Stomach smooth muscle (tissue), 2 donors: ENCODE results near the gene NEDD4L.

Source experiments
- H3K27ac ChIP-seq: one replicate; pipeline ENCODE4 v1.7.0; 2013; ENCODE audit warnings: mild to moderate bottlenecking, low read length, inconsistent platforms
- H3K27me3 ChIP-seq, 2 donors: one replicate each; pipeline ENCODE4 v1.7.0; 2013; ENCODE audit warnings: low read length in 2 of 2; ENCODE audit not compliant: insufficient read depth in 2 of 2, control insufficient read depth in 1 of 2
- H3K36me3 ChIP-seq, 2 donors: one replicate each; pipeline ENCODE4 v1.7.0; 2013; ENCODE audit warnings: low read length in 2 of 2; ENCODE audit not compliant: control insufficient read depth in 2 of 2, insufficient read depth in 2 of 2
- H3K4me1 ChIP-seq: one replicate; pipeline ENCODE4 v1.7.0; 2013; ENCODE audit warnings: low read length; ENCODE audit not compliant: control insufficient read depth, insufficient read depth
- H3K4me3 ChIP-seq, 2 donors: one replicate each; pipeline ENCODE4 v1.7.0; 2013; ENCODE audit warnings: low read length in 2 of 2
- H3K9ac ChIP-seq, 2 donors: one replicate each; pipeline ENCODE4 v1.7.0; 2013; ENCODE audit warnings: low read length in 2 of 2, mild to moderate bottlenecking in 1 of 2
- H3K9me3 ChIP-seq, 2 donors: one replicate each; pipeline ENCODE4 v1.7.0; 2013; ENCODE audit warnings: low read length in 2 of 2; ENCODE audit not compliant: control insufficient read depth in 2 of 2
- donor health status: healthy.
- donor health status: Pancreatic carcinoma.

NEDD4L gene

DNA sequence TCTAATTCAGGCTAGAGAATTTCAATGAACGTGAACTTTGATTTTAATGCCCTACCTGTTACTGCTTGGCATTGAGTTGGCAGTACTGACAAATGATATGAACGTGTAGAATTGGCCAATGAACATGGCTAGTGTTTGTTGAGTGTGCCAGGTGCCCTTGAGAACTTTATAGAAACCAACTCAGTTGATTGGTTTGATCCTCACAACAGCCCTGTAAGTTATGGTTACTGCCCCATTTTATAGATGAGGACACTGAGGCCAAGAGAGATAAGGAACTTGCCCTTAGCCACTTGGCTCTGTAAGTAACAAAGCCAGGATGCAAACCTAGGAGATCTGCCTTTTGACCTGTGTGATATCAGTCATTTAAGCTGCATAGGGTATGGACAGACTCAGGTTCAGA is 275.7 kb downstream of the NEDD4L start:
- H3K4me1 ChIP-seq, result peaks cover 16% of the 10 kb centered on the region
- no peak overlapping the region for H3K27ac ChIP-seq

DNA sequence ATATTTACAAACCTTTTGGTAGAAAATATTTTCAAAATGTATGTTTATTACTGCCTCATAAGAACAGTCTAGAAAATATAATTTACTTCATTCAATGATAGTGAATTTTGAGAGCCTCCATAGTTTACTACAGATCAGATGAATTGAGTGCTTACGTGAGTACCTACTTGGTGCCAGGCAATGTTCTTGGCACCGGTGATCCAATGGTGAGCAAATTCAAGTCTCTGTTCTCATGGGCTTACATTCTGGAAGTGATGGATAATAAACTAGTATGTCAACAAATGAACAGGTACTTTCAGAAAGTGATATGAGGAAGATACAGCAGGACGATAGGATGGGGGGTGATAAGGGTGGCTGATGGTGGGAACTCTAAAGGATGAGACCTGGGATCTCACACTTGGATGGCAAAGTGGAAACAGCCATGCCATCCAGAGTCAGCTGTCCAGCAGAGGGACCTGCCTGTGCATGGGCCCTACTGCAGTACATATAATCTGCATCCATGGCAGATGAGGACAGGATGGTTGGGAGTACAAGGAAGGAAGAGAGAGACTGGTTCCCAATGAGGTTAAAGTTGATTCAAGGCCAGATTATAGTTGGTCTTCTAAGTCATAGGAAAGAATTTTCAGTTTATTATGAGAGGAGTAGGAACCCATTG is 277.0 kb downstream of the NEDD4L start:
- peaks cover 13% of the 10 kb centered on the region for H3K4me1 ChIP-seq
- no peak overlapping the region for H3K9ac ChIP-seq
- no peak overlapping the region for H3K4me3 ChIP-seq
- no peak overlapping the region for H3K27ac ChIP-seq
- H3K9me3 ChIP-seq, result no peaks in the 10 kb centered on the region
- H3K27me3 ChIP-seq, result no peaks in the 10 kb centered on the region
- peaks cover 3 to 6% of the 10 kb centered on the region in 2 donors for H3K36me3 ChIP-seq

More for the DNA sequence above, 275.7 kb downstream of the NEDD4L start:
- Histone ChIP-seq H3K27me3 (no peaks in the 10 kb centered on the region), H3K9me3 (no peaks in the 10 kb centered on the region), H3K4me3 (no peak overlapping the region), H3K9ac (no peak overlapping the region), H3K36me3 (peaks cover 0 to 2% of the 10 kb centered on the region in 2 donors)

DNA sequence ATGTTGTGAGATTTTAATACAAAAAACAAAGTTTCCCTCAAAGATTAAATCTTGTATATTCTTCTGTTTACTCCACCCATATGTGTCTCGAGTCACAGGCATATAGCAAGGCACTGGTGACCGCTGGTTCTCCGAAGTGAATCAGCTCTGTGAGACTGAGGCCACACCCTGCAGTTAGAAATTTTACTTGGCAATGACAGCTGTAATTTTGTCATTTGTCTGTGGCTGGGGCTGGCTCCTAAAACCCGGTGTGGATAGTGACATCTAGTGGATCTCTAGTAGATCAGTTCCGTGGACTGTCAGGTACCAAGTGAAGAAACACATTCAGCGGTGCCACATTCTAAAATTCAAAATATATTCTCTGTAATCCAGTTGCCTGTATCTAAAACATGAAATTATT is 278.0 kb downstream of the NEDD4L start:
- no peak overlapping the region for H3K4me3 ChIP-seq
- no peaks in the 10 kb centered on the region for H3K27me3 ChIP-seq
- peaks cover 3 to 6% of the 10 kb centered on the region in 2 donors for H3K36me3 ChIP-seq
- no peak overlapping the region for H3K27ac ChIP-seq
- H3K9me3 ChIP-seq, result no peaks in the 10 kb centered on the region
- H3K4me1 ChIP-seq, result peaks cover 7% of the 10 kb centered on the region
- H3K9ac ChIP-seq, result no peak overlapping the region

DNA sequence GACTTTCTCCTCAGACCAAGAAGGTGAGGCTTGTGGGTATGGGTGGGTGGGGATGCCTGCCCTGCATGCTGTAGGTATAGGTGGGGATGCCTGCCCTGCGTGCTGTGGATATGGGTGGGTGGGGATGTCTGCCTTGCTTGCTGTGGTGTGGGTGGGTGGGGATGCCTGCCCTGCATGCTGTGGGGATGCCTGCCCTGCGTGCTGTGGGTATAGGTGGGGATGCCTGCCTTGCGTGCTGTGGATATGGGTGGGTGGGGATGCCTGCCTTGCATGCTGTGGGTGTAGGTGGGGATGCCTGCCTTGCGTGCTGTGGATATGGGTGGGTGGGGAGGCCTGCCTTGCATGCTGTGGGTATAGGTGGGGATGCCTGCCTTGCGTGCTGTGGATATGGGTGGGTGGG is 278.4 kb downstream of the NEDD4L start:
- no peak overlapping the region for H3K27ac ChIP-seq
- no peaks in the 10 kb centered on the region for H3K9me3 ChIP-seq
- H3K9ac ChIP-seq, result no peak overlapping the region
- no peak overlapping the region for H3K4me3 ChIP-seq
- peaks cover 3 to 9% of the 10 kb centered on the region in 2 donors for H3K36me3 ChIP-seq
- peaks cover 7% of the 10 kb centered on the region for H3K4me1 ChIP-seq
- no peaks in the 10 kb centered on the region for H3K27me3 ChIP-seq

DNA sequence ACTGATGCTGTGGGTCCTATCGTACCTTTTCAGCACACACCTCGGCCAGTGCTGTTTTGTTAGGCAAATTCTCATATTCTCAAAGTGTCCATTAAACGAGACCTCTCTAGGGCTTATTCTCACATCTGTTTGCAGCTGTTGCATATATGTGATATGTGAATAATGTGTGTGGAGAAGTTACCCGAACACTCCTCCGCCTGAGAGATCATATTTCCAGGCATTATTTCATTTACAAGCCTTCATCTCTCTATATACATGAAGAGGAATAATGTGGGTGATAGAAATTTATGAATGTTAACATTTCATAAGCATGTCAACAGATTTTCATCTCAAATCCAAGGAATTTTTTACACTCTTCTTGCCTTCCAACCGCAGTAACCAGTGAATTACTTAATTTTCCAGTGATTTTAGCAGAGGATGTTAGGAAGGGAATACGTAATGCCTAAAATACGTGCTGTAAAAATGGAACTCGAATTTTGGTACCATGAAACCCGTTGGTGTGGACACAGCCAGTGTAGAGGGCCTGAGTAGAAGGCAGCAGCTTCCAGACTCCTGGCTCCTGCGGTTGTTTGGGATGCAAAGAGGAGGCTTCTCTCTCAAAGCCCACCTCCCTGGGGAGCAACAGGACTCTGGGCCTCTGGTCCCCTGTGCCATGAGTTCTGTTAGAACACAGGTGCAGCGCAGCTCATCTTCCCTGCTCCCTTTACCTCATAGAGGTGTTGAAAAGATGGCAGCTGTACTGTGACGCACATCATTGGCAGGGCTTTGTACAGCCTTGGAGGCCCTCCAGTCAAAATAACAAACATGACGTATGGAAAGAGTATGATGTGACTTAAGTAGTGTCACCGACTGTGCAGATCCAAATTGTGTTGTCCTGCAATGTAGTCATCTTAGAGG is 280.1 kb downstream of the NEDD4L start:
- peaks cover 4% of the 10 kb centered on the region for H3K4me1 ChIP-seq
- no peak overlapping the region for H3K9ac ChIP-seq
- no peak overlapping the region for H3K4me3 ChIP-seq
- peaks cover 3 to 11% of the 10 kb centered on the region in 2 donors for H3K36me3 ChIP-seq
- no peaks in the 10 kb centered on the region for H3K9me3 ChIP-seq
- H3K27ac ChIP-seq, result no peak overlapping the region
- no peaks in the 10 kb centered on the region for H3K27me3 ChIP-seq

DNA sequence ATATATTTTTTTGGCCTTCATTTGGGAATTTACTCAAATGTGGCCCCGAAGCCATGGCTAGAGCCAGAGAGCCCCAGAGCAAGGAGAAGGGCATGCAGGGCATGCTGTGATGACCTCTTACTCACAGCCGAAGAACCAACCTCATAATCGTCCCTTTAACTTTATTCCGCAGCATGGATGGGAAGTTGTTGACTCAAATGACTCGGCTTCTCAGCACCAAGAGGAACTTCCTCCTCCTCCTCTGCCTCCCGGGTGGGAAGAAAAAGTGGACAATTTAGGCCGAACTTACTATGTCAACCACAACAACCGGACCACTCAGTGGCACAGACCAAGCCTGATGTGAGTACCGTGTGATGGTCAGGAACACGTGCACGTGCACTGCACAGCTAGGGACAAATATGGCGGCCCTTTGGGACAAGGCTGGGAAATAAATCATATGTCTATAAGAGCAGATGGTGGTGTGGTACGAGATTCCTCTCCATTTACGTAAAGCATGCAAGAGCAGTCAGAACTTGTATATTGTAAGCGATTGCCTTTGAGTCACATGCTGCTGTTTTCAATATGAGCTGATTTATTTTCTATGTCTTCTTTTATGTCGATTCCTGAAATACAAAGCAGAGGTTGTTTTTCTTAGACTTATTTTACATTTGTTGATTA is 280.9 kb downstream of the NEDD4L start:
- peaks cover 3% of the 10 kb centered on the region for H3K4me1 ChIP-seq
- H3K9ac ChIP-seq, result no peak overlapping the region
- H3K27ac ChIP-seq, result no peak overlapping the region
- no peak overlapping the region for H3K4me3 ChIP-seq
- H3K36me3 ChIP-seq, result peaks cover 5 to 11% of the 10 kb centered on the region in 2 donors
- no peaks in the 10 kb centered on the region for H3K27me3 ChIP-seq
- no peaks in the 10 kb centered on the region for H3K9me3 ChIP-seq

DNA sequence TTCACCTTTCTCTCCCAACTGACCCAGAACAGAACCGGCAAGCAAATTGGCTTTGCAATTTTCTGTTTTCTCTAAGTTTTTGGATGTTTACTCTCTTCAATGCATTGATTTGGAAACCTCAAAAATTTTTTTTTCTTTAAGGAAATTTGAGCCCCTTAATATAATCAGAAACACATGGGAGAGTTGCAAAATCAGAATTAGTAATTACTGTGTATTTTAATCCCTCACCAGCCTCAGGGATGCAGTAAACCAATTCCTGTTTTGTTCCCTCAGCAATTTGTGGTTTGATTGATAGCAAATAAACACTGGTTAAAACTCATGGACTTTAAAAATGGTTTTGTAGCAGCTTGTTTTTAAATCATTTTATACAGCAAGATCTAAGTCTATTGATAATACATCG is 281.5 kb downstream of the NEDD4L start:
- H3K27me3 ChIP-seq, result no peaks in the 10 kb centered on the region
- no peak overlapping the region for H3K27ac ChIP-seq
- H3K9ac ChIP-seq, result no peak overlapping the region
- H3K36me3 ChIP-seq, result peaks cover 9 to 11% of the 10 kb centered on the region in 2 donors
- no peak overlapping the region for H3K4me3 ChIP-seq
- H3K9me3 ChIP-seq, result no peaks in the 10 kb centered on the region
- H3K4me1 ChIP-seq, result peaks cover 3% of the 10 kb centered on the region

DNA sequence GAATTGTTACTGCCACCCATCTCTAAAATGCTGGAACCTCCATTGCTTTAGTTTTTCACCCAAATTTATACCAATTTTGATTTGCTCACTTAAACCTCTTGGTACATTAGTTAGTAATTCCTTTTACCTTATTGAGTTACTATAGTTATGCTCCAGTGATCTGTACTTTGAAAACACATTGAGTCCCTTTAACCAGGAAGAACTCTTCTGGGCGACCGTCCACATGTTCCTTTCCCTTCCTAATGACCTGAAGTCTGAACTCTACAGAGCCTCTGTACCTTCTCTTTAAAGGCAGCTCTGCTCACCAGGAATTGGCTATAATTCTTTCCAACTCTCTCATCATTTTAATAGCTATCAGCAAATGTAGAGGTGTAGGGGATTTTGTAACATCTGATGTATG is 290.0 kb downstream of the NEDD4L start:
- no peaks in the 10 kb centered on the region for H3K9me3 ChIP-seq
- H3K9ac ChIP-seq, result no peak overlapping the region
- no peaks in the 10 kb centered on the region for H3K27me3 ChIP-seq
- H3K4me3 ChIP-seq, result no peak overlapping the region
- H3K4me1 ChIP-seq, result peaks cover 10% of the 10 kb centered on the region
- peaks cover 3 to 14% of the 10 kb centered on the region in 2 donors for H3K36me3 ChIP-seq
- no peak overlapping the region for H3K27ac ChIP-seq

DNA sequence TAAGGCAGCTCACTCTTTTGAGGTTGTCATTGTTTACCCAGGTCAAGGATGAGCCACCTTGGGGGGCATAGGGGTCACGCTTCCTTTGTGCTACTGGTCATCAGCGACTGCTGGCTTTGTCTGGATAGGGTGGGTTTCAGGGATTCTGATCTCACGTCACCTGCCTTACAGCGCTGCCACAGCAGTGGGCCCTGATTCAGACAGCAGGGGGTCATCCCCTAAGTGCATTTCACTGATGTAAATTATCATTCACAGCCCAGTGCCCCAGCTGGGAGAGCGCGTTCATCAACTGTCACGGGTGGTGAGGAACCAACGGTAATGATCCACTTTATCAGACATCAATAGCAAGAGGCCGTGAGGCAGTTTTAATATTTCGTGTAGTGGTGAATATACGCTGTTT is 291.2 kb downstream of the NEDD4L start:
- Histone ChIP-seq H3K27me3 (no peaks in the 10 kb centered on the region), H3K4me1 (peaks cover 10% of the 10 kb centered on the region), H3K4me3 (no peak overlapping the region), H3K9me3 (no peaks in the 10 kb centered on the region), H3K27ac (no peak overlapping the region), H3K36me3 (peaks cover 3 to 9% of the 10 kb centered on the region in 2 donors), H3K9ac (no peak overlapping the region)

DNA sequence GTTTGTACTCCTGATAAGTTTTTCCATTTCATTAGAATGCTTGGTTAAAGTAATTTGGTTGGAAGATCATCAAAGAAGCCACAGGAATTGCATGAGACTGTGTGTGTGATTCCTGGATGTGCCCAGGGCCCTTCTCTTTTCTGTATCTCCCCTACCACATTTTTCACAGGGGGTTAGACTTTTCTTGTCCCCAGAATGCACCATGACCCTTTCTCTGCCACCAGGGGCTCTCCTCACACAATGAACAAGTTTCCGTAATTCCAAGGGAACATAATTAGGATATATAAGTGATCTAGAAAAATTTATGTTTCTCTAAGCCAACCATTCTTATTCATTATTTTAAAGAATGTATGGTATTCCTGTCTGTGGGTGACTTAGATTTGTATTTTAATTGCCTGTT is 291.8 kb downstream of the NEDD4L start:
- H3K4me1 ChIP-seq, result peaks cover 10% of the 10 kb centered on the region
- H3K9me3 ChIP-seq, result no peaks in the 10 kb centered on the region
- H3K27ac ChIP-seq, result no peak overlapping the region
- no peak overlapping the region for H3K9ac ChIP-seq
- H3K27me3 ChIP-seq, result no peaks in the 10 kb centered on the region
- H3K4me3 ChIP-seq, result no peak overlapping the region
- H3K36me3 ChIP-seq, result peaks cover 3 to 8% of the 10 kb centered on the region in 2 donors
